HepG2 (cell line): ENCODE data around the gene NKX2-2.

Source experiments
- ATF1 ChIP-seq: IDR thresholded peaks from 2 replicates; pipeline ENCODE4 v1.6.1; 2016; ENCODE audit warnings: mild to moderate bottlenecking, control low read depth
- FOXO4 ChIP-seq: sonication (generic); formaldehyde crosslinking; conservative IDR thresholded peaks from 2 replicates; pipeline ENCODE4 v1.8.1; 2023; ENCODE audit warnings: missing genetic modification reagents
- HOXA7 ChIP-seq: sonication (generic); formaldehyde crosslinking; IDR thresholded peaks from 2 replicates; pipeline ENCODE4 v1.8.1; 2022; ENCODE audit warnings: mild to moderate bottlenecking, missing genetic modification reagents, moderate library complexity
- NFKB2 ChIP-seq: sonication (generic); formaldehyde crosslinking; IDR thresholded peaks from 2 replicates; pipeline ENCODE4 v1.4.0; 2020; ENCODE audit warnings: missing genetic modification reagents, borderline replicate concordance
- SMC3 ChIP-seq: IDR thresholded peaks from 2 replicates; pipeline ENCODE4 v1.6.1; 2011; ENCODE audit warnings: low read length, improper control_type of control experiment

- no peak for TF ChIP-seq ATF1 (CRISPR knock-in tag)
- TF ChIP-seq HOXA7 (CRISPR knock-in tag): no peak
- no peak for TF ChIP-seq FOXO4 (CRISPR knock-in tag)
- TF ChIP-seq SMC3: no peak
- TF ChIP-seq NFKB2 (CRISPR knock-in tag): no peak
Measured at GRCh38 chr20:21509079-21509596, 4.7 kb downstream of the NKX2-2 start.
